OCI-LY7 (cell line): ENCODE results near the gene PREP. TPM values are rescaled to one million over a fixed set of nuclear protein-coding genes. Genes with fewer than 3 reads are reported as not detected.

Source experiments
- BruUV-seq: library from RNA; stranded (reverse); fragments of 400-500 nt; replicated peaks from 2 replicates; lab custom pipeline; 2021; lab: Mats Ljungman, UMichigan
- CTCF ChIA-PET: fragments of 300-600 bp; sonication (Branson Sonifier 250); formaldehyde crosslinking; loops from one replicate; lab custom pipeline; 2022; ENCODE audit warnings: antibody characterized with exemption; ENCODE audit not compliant: unreplicated experiment; lab: Charles Lee
- POLR2A ChIA-PET: fragments of 300-600 bp; sonication (Branson Sonifier 250); formaldehyde crosslinking; loops from one replicate; lab custom pipeline; 2022; ENCODE audit warnings: antibody characterized with exemption; lab: Charles Lee
- DNase-seq: peaks from one replicate; pipeline ENCODE4 v3.0.0-alpha.2; 2015; ENCODE audit warnings: low spot score
- H2AFZ ChIP-seq: fragments of 200-600 bp; sonication (generic), shearing (Covaris generic); 2 replicates; pipeline ENCODE4 v1.6.1; 2014; ENCODE audit warnings: mild to moderate bottlenecking, antibody characterized with exemption, low read length, moderate library complexity
- H3K27ac ChIP-seq: fragments of 200-600 bp; sonication (generic); 2 replicates; pipeline ENCODE4 v1.5.1; 2014; ENCODE audit warnings: mixed run types, low read depth, mild to moderate bottlenecking, moderate library complexity, low read length, inconsistent platforms; ENCODE audit not compliant: poor library complexity, severe bottlenecking
- H3K36me3 ChIP-seq: fragments of 200-600 bp; sonication (generic); 2 replicates; pipeline ENCODE4 v1.6.1; 2014; ENCODE audit warnings: mild to moderate bottlenecking, antibody characterized with exemption, low read length, moderate library complexity, mixed read lengths; ENCODE audit not compliant: insufficient read depth
- H3K4me1 ChIP-seq: fragments of 200-600 bp; sonication (generic); 2 replicates; pipeline ENCODE4 v1.5.1; 2014; ENCODE audit warnings: mild to moderate bottlenecking, low read length; ENCODE audit not compliant: insufficient read depth, poor library complexity, severe bottlenecking
- H3K4me2 ChIP-seq: fragments of 200-600 bp; sonication (generic); 2 replicates; pipeline ENCODE4 v1.6.1; 2014; ENCODE audit warnings: mild to moderate bottlenecking, low read length
- H3K4me3 ChIP-seq: fragments of 200-600 bp; sonication (generic); 2 replicates; pipeline ENCODE4 v1.5.1; 2014; ENCODE audit warnings: mild to moderate bottlenecking, low read depth, low read length; ENCODE audit not compliant: poor library complexity, severe bottlenecking
- H3K79me2 ChIP-seq: fragments of 200-600 bp; sonication (generic); 2 replicates; pipeline ENCODE4 v1.6.1; 2016; ENCODE audit warnings: low read depth, mild to moderate bottlenecking, low read length, moderate library complexity, mixed read lengths; ENCODE audit not compliant: insufficient read depth
- H3K9me2 ChIP-seq: fragments of 200-600 bp; sonication (generic); 2 replicates; pipeline ENCODE4 v1.6.1; 2016; ENCODE audit warnings: mild to moderate bottlenecking, low read length, mixed read lengths; ENCODE audit not compliant: insufficient read depth
- H3K9me3 ChIP-seq: fragments of 200-600 bp; sonication (generic); 2 replicates; pipeline ENCODE4 v1.6.1; 2014; ENCODE audit warnings: mild to moderate bottlenecking, mixed run types, low read length, mixed read lengths
- H4K20me1 ChIP-seq: fragments of 200-600 bp; sonication (generic); 2 replicates; pipeline ENCODE4 v1.6.1; 2014; ENCODE audit warnings: mild to moderate bottlenecking, antibody characterized with exemption, low read length, moderate library complexity, mixed read lengths; ENCODE audit not compliant: insufficient read depth
- EZH2phosphoT487 ChIP-seq: fragments of 200-600 bp; sonication (generic); IDR thresholded peaks from 2 replicates; pipeline ENCODE4 v1.6.1; 2018; ENCODE audit warnings: low read depth, borderline replicate concordance, mild to moderate bottlenecking, mixed run types, antibody characterized with exemption, low read length, moderate library complexity, mixed read lengths
- intact Hi-C: fragments of 100-400 bp; cut with micrococcal nuclease; formaldehyde crosslinking; loops from one replicate; pipeline ENCODE4 v1.10.0; 2022; ENCODE audit not compliant: unreplicated experiment
- total RNA-seq, 2 experiments: library from RNA; depleted of rRNA in 1 of 2; stranded (reverse); fragments of >200 nt in 1 of 2; shearing (Covaris generic) in 1 of 2; gene quantifications; 2 replicates each; pipeline ENCODE4 v1.2.3, GENCODE V29; 2014 to 2022
- TF ChIP-seq, protein P1 (sequence below): fragments of 200-600 bp; sonication (generic); conservative IDR thresholded peaks from 2 replicates; pipeline ENCODE4 v1.5.1; 2014; ENCODE audit warnings: mild to moderate bottlenecking, antibody characterized with exemption, low read length, moderate library complexity, mixed read lengths

PREP gene
- total RNA-seq, 2 experiments from 2014 or later, result 10.4 to 27.0 TPM

DNA sequence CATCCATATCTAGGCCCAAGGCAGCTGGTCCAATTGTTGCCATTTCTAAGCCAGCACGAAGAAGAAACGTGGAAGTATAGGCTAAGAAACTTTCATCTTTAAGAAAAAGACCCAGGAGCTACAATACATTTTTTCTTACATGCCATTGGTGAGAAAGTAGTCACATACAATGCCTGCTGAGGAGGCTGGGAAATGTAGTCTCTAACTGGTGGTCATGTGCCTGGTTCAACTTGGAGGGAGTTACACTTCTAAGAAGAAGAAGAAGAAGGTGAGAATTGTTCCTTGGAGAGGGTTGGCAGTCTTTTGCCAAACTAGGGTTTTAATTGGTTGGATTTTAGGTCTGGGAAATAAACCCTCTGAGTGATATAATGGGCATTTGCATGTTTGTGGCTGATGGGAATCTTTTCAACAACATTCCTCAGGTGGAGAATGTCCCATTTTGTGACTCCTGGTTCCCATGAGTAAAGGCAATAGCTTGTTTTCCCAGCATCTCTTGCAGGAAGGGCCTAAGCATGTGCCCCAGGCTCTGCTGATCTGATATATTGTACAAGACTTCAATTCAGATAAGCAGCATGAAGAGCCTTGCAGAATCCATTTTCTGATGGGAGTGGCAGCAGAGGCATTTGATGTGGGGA lies 47.0 kb upstream of the PREP start:
- TF ChIP-seq, protein P1, sequence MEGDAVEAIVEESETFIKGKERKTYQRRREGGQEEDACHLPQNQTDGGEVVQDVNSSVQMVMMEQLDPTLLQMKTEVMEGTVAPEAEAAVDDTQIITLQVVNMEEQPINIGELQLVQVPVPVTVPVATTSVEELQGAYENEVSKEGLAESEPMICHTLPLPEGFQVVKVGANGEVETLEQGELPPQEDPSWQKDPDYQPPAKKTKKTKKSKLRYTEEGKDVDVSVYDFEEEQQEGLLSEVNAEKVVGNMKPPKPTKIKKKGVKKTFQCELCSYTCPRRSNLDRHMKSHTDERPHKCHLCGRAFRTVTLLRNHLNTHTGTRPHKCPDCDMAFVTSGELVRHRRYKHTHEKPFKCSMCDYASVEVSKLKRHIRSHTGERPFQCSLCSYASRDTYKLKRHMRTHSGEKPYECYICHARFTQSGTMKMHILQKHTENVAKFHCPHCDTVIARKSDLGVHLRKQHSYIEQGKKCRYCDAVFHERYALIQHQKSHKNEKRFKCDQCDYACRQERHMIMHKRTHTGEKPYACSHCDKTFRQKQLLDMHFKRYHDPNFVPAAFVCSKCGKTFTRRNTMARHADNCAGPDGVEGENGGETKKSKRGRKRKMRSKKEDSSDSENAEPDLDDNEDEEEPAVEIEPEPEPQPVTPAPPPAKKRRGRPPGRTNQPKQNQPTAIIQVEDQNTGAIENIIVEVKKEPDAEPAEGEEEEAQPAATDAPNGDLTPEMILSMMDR, result no peak
- no peak for TF ChIP-seq EZH2phosphoT487
- no peaks in the 10 kb centered on the region for H3K9me3 ChIP-seq
- H2AFZ ChIP-seq, result no peak overlapping the region
- H4K20me1 ChIP-seq, result no peaks in the 10 kb centered on the region
- POLR2A ChIA-PET, result no interaction called here
- no peak for DNase-seq
- CTCF ChIA-PET, result no interaction called here
- H3K4me1 ChIP-seq, result no peaks in the 10 kb centered on the region
- BruUV-seq, result no TSS peak
- no peaks in the 10 kb centered on the region for H3K79me2 ChIP-seq
- no peak overlapping the region for H3K27ac ChIP-seq
- no peak overlapping the region for H3K4me3 ChIP-seq
- H3K36me3 ChIP-seq, result no peaks in the 10 kb centered on the region
- intact Hi-C loops, result no loop called here
- H3K9me2 ChIP-seq, result no peaks in the 10 kb centered on the region
- H3K4me2 ChIP-seq, result no peak overlapping the region

DNA sequence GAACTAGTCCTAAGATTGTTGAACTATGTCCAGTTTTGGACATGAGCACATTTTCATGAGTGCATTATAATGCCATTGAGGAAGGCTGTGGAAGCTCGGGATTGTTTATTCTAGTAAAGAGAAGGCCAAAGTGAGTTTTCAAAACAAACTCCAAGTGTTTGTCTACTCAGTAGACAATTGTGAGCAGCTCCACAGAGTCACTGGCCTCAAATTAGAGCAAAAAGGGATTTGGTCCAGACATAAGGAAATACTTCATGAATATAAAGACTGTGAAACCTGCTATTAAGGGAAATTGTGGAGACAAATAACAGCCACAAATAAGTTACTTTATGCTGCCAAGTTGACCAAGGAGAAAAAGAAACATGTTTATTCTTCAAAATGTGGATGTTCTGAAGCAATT lies 42.6 kb upstream of the PREP start:
- no TSS peak for BruUV-seq
- no peaks in the 10 kb centered on the region for H3K9me2 ChIP-seq
- no peaks in the 10 kb centered on the region for H4K20me1 ChIP-seq
- H3K4me1 ChIP-seq, result no peaks in the 10 kb centered on the region
- no peak for TF ChIP-seq EZH2phosphoT487
- TF ChIP-seq, protein P1, result no peak
- ChIA-PET CTCF (no interaction called here), POLR2A (no interaction called here)
- intact Hi-C loops, result no loop called here
- H3K9me3 ChIP-seq, result no peaks in the 10 kb centered on the region
- no peak overlapping the region for H3K27ac ChIP-seq
- H3K79me2 ChIP-seq, result no peaks in the 10 kb centered on the region
- no peak for DNase-seq
- H3K4me2 ChIP-seq, result no peak overlapping the region
- H2AFZ ChIP-seq, result no peak overlapping the region
- H3K36me3 ChIP-seq, result no peaks in the 10 kb centered on the region
- H3K4me3 ChIP-seq, result no peak overlapping the region

DNA sequence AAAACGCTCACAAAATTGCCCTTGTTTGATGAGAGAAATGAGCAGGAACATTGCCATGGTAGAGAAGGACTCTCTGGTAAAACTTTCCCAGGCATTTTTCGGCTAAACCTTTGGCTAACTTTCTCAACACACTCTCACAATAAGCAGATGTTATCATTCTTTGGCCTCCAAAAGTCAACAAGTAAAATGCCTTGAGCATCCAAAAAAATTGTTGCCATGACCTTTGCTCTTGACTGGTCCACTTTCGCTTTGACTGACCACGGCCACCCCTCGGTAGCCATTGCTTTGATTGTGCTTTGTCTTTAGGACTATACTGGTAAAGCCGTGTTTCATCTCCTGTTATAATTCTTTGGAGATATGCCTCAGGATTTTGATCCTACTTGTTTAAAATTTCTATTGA lies 41.1 kb upstream of the PREP start:
- H3K9me3 ChIP-seq, result no peaks in the 10 kb centered on the region
- no peak overlapping the region for H3K4me3 ChIP-seq
- no peak overlapping the region for H2AFZ ChIP-seq
- CTCF ChIA-PET, result no interaction called here
- DNase-seq, result no peak
- no peak overlapping the region for H3K4me2 ChIP-seq
- TF ChIP-seq EZH2phosphoT487, result no peak
- TF ChIP-seq, protein P1, result no peak
- no peak overlapping the region for H3K27ac ChIP-seq
- POLR2A ChIA-PET, result no interaction called here
- intact Hi-C loops, result no loop called here
- no peaks in the 10 kb centered on the region for H3K4me1 ChIP-seq
- no TSS peak for BruUV-seq
- H4K20me1 ChIP-seq, result no peaks in the 10 kb centered on the region
- H3K9me2 ChIP-seq, result no peaks in the 10 kb centered on the region
- no peaks in the 10 kb centered on the region for H3K36me3 ChIP-seq
- H3K79me2 ChIP-seq, result no peaks in the 10 kb centered on the region
